BE2C (cell line): Measurements from ENCODE around the gene REV3L.
"Not testable (repeated sequence)": the region's sequence is repeated elsewhere in the genome, so short reads cannot be mapped to it uniquely, and the experiment has no call there.

Experiments
- DNase-seq: peaks from one replicate; pipeline ENCODE4 v3.0.0-alpha.2; 2020
- H3K27me3 ChIP-seq: fragments of 250-450 bp; sonication (Bioruptor Pico); 2 replicates; pipeline ENCODE4 v1.5.1; 2020; ENCODE audit warnings: mild to moderate bottlenecking
- H3K36me3 ChIP-seq: fragments of 250-450 bp; sonication (Bioruptor Pico); 2 replicates; pipeline ENCODE4 v1.5.1; 2020; ENCODE audit warnings: mild to moderate bottlenecking
- H3K4me1 ChIP-seq: fragments of 250-450 bp; sonication (Bioruptor Pico); 2 replicates; pipeline ENCODE4 v1.5.1; 2020
- H3K4me3 ChIP-seq: 2 replicates; pipeline ENCODE4 v1.5.1; 2011; ENCODE audit warnings: low read depth, low read length
- H3K9me3 ChIP-seq: fragments of 250-450 bp; sonication (Bioruptor Pico); 2 replicates; pipeline ENCODE4 v1.5.1; 2020
- CTCF ChIP-seq: IDR thresholded peaks from 2 replicates; pipeline ENCODE4 v1.5.1; 2012; ENCODE audit warnings: mild to moderate bottlenecking, low read depth, low read length

The REV3L gene

DNA sequence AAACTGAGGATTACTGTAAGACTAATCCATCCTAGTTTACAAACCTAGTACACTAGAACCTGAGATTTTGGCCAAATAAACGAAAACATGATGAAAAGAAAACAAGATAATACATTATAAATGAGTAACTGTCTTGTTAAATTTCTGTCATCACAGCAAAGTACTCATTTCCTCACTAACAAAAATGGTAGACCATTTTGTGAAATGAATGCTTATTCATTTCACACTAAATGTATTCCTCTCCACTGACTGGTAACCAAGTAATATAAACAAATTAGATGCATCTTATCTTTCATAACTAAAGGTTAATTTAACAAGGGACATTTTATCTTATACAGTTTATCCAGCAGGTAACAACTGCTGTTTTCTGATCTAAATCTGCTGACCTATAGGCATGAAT is 143.7 kb downstream of the REV3L start:
- Histone ChIP-seq H3K36me3 (peaks cover 16% of the 10 kb centered on the region), H3K27me3 (no peaks in the 10 kb centered on the region)

GRCh38 chr6:111338843-111339242 is 144.2 kb downstream of the REV3L start:
- no peak overlapping the region for H3K4me3 ChIP-seq

More for the DNA sequence above, 143.7 kb downstream of the REV3L start:
- no peak for TF ChIP-seq CTCF
- DNase-seq, result no peak
- H3K4me1 ChIP-seq, result 0 out of 2 replicates have a peak, but pooled peaks cover 4% of the 10 kb centered on the region
- H3K4me3 ChIP-seq, result no peak overlapping the region
- no peaks in the 10 kb centered on the region for H3K9me3 ChIP-seq

GRCh38 chr6:111337829-111338236 is 145.2 kb downstream of the REV3L start:
- Histone ChIP-seq H3K4me1 (no peaks in the 10 kb centered on the region), H3K4me3 (no peak overlapping the region), H3K9me3 (no peaks in the 10 kb centered on the region), H3K27me3 (no peaks in the 10 kb centered on the region), H3K36me3 (peaks cover 11% of the 10 kb centered on the region)
- DNase-seq, result no peak
- no peak for TF ChIP-seq CTCF

More at GRCh38 chr6:111338843-111339242, 144.2 kb downstream of the REV3L start:
- DNase-seq, result no peak
- Histone ChIP-seq H3K9me3 (no peaks in the 10 kb centered on the region), H3K27me3 (no peaks in the 10 kb centered on the region), H3K36me3 (peaks cover 13% of the 10 kb centered on the region), H3K4me1 (no peaks in the 10 kb centered on the region)
- no peak for TF ChIP-seq CTCF

GRCh38 chr6:111329882-111330633 is 153.0 kb downstream of the REV3L start:
- H3K36me3 ChIP-seq, result peaks cover 56% of the 10 kb centered on the region

GRCh38 chr6:111326563-111326962 is 156.5 kb downstream of the REV3L start:
- H3K4me1 ChIP-seq, result no peaks in the 10 kb centered on the region; the same call in 1 of the 2 replicates
- TF ChIP-seq CTCF, result no peak
- no peak for DNase-seq
- H3K4me3 ChIP-seq, result no peak overlapping the region
- no peaks in the 10 kb centered on the region for H3K9me3 ChIP-seq
- H3K36me3 ChIP-seq, result peaks cover 51% of the 10 kb centered on the region
- H3K27me3 ChIP-seq, result no peaks in the 10 kb centered on the region

More at GRCh38 chr6:111329882-111330633, 153.0 kb downstream of the REV3L start:
- Histone ChIP-seq H3K4me1 (no peaks in the 10 kb centered on the region), H3K27me3 (no peaks in the 10 kb centered on the region), H3K4me3 (no peak overlapping the region), H3K9me3 (no peaks in the 10 kb centered on the region)
- no peak for DNase-seq
- no peak for TF ChIP-seq CTCF

- Histone ChIP-seq H3K9me3 (no peaks in the 10 kb centered on the region), H3K36me3 (peaks cover 35% of the 10 kb centered on the region), H3K4me1 (no peaks in the 10 kb centered on the region; the same call in 1 of the 2 replicates), H3K27me3 (no peaks in the 10 kb centered on the region), H3K4me3 (no peak overlapping the region)
- TF ChIP-seq CTCF, result no peak
- DNase-seq, result no peak
Measured at GRCh38 chr6:111322145-111322544, 160.9 kb downstream of the REV3L start.

DNA sequence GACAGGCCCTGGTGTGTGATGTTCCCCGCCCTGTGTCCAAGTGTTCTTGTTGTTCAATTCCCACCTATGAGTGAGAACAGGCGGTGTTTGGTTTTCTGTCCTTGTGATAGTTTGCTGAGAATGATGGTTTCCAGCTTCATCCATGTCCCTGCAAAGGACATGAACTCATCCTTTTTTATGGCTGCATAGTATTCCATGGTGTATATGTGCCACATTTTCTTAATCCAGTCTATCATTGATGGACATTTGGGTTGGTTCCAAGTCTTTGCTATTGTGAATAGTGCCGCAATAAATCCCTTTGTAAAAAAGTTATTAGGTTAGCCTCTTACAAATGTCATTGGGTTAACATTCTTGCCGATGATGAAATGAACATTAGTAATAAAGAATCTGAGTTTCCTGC is 175.1 kb downstream of the REV3L start:
- H3K27me3 ChIP-seq, H3K4me1 ChIP-seq, H3K9me3 ChIP-seq, H3K4me3 ChIP-seq, DNase-seq: not testable (repeated sequence)
- H3K36me3 ChIP-seq, result peaks cover 60% of the 10 kb centered on the region
